Measurements from ENCODE around the gene NSUN6. TPM values are rescaled to one million over a fixed set of nuclear protein-coding genes. Genes with fewer than 3 reads are reported as not detected.
A peak's percentile ranks its signal among the peaks of the same experiment; 100 is the strongest.

NSUN6 gene
- total RNA-seq, 1 donor from 2014 or later: 17.8 TPM

DNA sequence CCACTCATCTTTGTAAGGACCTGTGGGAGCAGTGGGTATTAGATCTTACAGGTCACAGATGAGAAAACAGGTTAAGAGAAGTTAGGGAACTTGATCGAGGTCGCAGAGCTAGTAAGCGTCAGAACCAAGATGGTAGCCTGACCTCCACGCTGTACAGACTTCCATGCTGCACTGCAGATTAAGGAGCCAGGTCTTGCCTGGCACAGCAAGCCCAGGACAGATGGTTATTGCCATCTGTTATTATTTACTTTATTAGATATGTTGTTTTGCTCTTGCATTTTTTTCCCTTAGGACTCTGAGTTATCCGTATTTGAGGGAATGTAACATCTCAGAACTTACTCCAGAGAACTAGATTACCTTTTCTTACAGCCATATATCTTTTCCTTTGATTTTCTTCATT is 147.2 kb downstream of the NSUN6 start:
- DNase-seq (ENCODE audit: low spot score): no peak

DNA sequence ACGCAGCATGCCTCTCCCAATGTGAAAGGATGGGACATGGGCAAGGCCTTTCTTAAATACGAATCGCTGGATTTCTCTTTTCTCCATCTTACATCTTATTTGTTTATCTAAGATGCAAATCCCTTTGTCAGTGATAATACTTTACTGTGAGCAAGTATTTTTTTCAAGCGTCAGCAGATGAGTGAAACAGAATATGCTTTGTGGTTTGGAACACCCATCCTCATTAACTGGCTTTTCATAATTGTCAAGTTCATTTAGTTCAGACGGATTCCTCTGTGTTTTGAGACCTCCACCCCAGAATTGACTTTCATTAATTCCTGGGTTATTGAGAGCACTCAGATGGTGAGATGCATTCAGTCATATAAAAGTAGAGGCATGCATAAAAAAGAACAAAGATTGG is 149.8 kb downstream of the NSUN6 start:
- DNase-seq (ENCODE audit: low spot score): no peak

- peak; percentile 22 for DNase-seq (ENCODE audit: low spot score)
These were observed 150.2 kb downstream of the NSUN6 start for GRCh38 chr10:18501198-18501597.

- DNase-seq (ENCODE audit: low spot score): no peak
These were observed 150.8 kb downstream of the NSUN6 start for GRCh38 chr10:18500576-18500975.

- DNase-seq (ENCODE audit: low spot score): no peak
These were observed 152.4 kb downstream of the NSUN6 start for GRCh38 chr10:18498998-18499397.

- DNase-seq (ENCODE audit: low spot score): no peak
These were observed 153.5 kb downstream of the NSUN6 start for GRCh38 chr10:18497806-18498369.

Other genes with a start within 250 kb of the NSUN6 start
- 30.6 TPM for gene ARL5B, start 7.8 kb upstream of the NSUN6 start, total RNA-seq (ENCODE audit: insufficient read depth, low replicate concordance)

Measured in umbilical cord (tissue), 2 donors.